ENCODE measurements around the gene GATA5.

DNA sequence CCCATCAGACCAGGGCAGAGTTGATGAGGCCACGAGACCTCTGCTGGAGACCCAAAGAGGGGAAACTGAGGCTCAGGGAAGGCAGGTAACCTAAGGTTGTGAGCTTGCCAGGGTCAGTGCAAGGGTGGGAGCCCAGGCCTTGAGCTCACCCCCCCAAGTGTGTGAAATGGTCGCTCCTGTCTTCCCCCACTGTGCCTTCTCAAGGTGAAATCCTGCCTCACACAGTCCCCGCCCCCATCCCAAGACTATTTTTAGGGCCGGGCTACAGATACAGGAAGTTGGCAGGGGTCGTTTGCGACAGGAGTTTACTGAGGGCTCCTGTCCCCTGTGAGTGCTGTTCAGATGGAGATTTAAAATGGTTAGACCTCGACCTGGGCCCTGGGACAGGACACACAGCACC lies 18.7 kb upstream of the GATA5 start:
- no peak for TF ChIP-seq CTCF (IDR thresholded peaks at IDR 0.05; ENCODE audit: insufficient read depth, low read depth, low read length)
- no peak for TF ChIP-seq EZH2 (IDR thresholded peaks at IDR 0.05; ENCODE audit: insufficient read depth, low read length)
